ENCODE data around the gene AUP1.
A peak's percentile ranks its signal among the peaks of the same experiment; 100 is the strongest.
"Not testable (repeated sequence)": the region's sequence is repeated elsewhere in the genome, so short reads cannot be mapped to it uniquely, and the experiment has no call there.

The AUP1 gene

GRCh38 chr2:74498500-74499266 is 30.8 kb downstream of the AUP1 start:
- no peak for DNase-seq (ENCODE audit: low spot score)

GRCh38 chr2:74497777-74498499 is 31.6 kb downstream of the AUP1 start:
- no peak for DNase-seq (ENCODE audit: low spot score)

GRCh38 chr2:74496997-74497776 is 32.3 kb downstream of the AUP1 start:
- DNase-seq (ENCODE audit: low spot score) = no peak

- no peak for DNase-seq (ENCODE audit: low spot score)
Measured at GRCh38 chr2:74495440-74495839, 34.1 kb downstream of the AUP1 start.

- no peak for DNase-seq (ENCODE audit: low spot score)
Measured at GRCh38 chr2:74493546-74493945, 36.0 kb downstream of the AUP1 start.

- no peak for DNase-seq (ENCODE audit: low spot score)
Measured at GRCh38 chr2:74491648-74492544, 37.6 kb downstream of the AUP1 start.

- DNase-seq (ENCODE audit: low spot score) = no peak
Measured at GRCh38 chr2:74489906-74490305, 39.6 kb downstream of the AUP1 start.

GRCh38 chr2:74488643-74489481 is 40.6 kb downstream of the AUP1 start:
- DNase-seq (ENCODE audit: low spot score) = no peak

GRCh38 chr2:74486141-74486540 is 43.4 kb downstream of the AUP1 start:
- DNase-seq (ENCODE audit: low spot score) = no peak

GRCh38 chr2:74483675-74484164 is 45.8 kb downstream of the AUP1 start:
- DNase-seq (ENCODE audit: low spot score) = not testable (repeated sequence)

GRCh38 chr2:74482801-74483674 is 46.5 kb downstream of the AUP1 start, which contains the start of the genes CCDC142 and TTC31:
TSS of gene CCDC142 (minus strand) at chr2:74482998. CDS start at chr2:74482837, 161 bp downstream.
TSS of gene TTC31 (plus strand) at chr2:74483081. CDS start at chr2:74483096, 15 bp downstream.
- peak; percentile 93 for DNase-seq (ENCODE audit: low spot score)

- DNase-seq (ENCODE audit: low spot score) = peak; percentile 39
Measured at GRCh38 chr2:74481961-74482800, 47.3 kb downstream of the AUP1 start.

- DNase-seq (ENCODE audit: low spot score) = no peak
Measured at GRCh38 chr2:74481431-74481830, 48.1 kb downstream of the AUP1 start.

All from CD4-positive, alpha-beta T cell treated with Interleukin-6 at 100 ng/mL for 8 hours (primary cell).